GM21529 (cell line): Measurements from ENCODE around the gene KIAA1671.

ENCODE experiments used
- ATAC-seq: cut with Tn5 transposase; IDR thresholded peaks from one replicate; pipeline ENCODE4 v1.9.1; 2021; ENCODE audit not compliant: unreplicated experiment

The KIAA1671 gene

GRCh38 chr22:25032066-25032465 lies 79.5 kb downstream of the KIAA1671 start:
- ATAC-seq = no peak

DNA sequence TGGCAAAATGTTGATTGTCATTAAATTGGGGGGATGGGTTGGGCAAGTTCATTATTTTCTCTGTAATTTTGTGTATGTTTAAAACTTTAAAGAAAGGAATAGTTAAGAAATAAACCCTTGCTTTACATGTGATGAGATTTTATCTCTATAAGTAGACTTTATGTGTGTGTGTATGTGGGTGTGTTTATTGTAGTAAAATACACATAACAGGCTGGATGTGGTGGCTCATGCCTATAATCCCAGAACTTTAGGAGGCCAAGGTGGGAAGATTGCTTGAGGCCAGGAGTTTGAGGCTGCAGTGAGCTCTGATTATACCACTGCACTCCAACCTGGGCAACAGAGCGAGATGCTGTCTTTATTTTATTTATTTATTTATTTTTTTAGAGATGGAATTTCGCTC lies 83.2 kb downstream of the KIAA1671 start:
- no peak for ATAC-seq

GRCh38 chr22:25038239-25038638 lies 85.7 kb downstream of the KIAA1671 start:
- ATAC-seq = no peak

GRCh38 chr22:25038771-25039170 lies 86.3 kb downstream of the KIAA1671 start:
- ATAC-seq = no peak

DNA sequence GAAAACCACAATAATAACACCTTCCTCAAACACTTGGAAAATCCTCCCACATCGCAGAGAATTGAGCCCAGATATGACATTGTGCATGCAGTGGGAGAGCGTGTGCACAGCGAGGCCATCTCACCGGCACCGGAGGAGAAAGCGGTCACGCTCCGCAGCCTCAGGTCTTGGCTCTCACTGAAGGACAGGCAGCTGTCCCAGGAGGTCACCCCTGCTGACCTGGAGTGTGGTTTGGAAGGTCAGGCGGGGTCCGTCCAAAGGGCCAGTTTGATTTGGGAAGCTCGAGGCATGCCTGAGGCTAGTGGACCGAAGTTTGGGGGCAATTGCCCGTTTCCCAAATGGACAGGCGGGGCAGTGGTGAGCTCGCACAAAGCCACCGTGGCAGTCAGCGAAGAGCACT lies 86.7 kb downstream of the KIAA1671 start:
- no peak for ATAC-seq

GRCh38 chr22:25039754-25040153 lies 87.2 kb downstream of the KIAA1671 start:
- ATAC-seq = no peak

- no peak for ATAC-seq
Observed at GRCh38 chr22:25045159-25045558, 92.6 kb downstream of the KIAA1671 start.

- ATAC-seq = no peak
Observed at GRCh38 chr22:25048071-25048470, 95.6 kb downstream of the KIAA1671 start.

DNA sequence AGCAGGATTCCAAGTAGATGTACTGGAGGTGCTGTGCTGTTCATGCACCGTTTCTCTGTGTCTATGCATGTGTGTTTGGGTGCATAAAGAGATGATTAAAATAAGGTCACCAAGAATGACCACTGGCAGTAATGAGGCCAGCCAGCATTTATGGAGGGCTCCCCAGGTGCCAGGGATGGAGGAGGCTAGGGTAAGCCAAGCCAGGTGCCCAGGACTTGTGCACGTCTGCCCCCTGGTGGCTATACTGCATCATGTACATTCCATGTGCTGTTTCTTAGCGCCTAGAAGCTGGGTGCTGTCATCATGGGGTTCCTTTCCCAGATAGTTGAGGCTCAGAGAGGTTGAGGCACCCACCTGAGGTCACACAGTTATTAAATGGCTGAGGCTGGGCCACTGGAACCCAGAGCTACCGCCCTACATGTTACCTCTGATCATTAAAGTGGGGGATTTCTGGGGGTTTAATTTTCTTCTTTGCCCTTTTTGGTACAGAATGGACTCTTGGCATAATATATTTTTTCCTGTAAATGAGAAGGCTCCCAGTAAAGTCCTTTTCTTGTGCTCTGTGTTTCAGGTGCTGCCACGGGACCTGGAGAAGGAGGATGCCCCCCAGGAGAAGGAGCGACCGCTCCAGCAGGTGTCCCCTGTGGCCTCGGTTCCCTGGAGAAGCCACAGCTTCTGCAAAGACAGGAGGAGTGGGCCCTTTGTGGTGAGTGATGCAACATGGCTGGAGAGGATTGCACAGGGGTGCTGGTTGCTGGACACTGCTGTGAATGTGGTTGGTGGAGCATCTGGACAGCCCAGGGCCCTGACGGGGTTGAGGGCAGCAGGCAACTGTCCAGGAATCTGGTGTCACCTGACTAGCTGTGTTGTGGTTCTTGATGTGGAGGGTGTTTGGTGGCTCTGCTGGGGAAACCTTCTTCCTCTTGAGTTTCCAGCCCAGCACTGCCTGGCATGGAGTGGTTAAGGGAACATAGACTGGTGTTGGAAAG lies 96.4 kb downstream of the KIAA1671 start:
- no peak for ATAC-seq

DNA sequence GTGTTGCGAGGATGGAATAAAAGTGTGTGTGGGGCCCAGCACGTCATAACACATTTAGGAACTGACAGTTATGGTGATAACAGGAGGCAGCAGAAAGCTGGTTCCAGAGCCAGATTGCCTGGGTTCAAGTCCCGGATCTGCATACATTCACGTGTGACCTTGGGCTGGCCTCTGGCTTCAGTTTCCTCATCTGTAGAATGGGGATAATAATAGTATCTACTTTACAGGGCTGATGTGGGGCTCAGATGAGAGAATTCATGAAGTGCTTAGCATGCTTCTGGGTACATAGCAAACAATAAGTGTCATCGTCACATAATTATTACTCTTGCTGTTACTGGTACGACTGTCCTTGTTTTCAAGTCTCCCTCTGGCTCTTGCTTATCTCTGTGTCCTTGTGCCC lies 97.3 kb downstream of the KIAA1671 start:
- ATAC-seq = no peak

- ATAC-seq = no peak
Observed at GRCh38 chr22:25050566-25050965, 98.0 kb downstream of the KIAA1671 start.

GRCh38 chr22:25051073-25051472 lies 98.6 kb downstream of the KIAA1671 start:
- ATAC-seq = no peak

DNA sequence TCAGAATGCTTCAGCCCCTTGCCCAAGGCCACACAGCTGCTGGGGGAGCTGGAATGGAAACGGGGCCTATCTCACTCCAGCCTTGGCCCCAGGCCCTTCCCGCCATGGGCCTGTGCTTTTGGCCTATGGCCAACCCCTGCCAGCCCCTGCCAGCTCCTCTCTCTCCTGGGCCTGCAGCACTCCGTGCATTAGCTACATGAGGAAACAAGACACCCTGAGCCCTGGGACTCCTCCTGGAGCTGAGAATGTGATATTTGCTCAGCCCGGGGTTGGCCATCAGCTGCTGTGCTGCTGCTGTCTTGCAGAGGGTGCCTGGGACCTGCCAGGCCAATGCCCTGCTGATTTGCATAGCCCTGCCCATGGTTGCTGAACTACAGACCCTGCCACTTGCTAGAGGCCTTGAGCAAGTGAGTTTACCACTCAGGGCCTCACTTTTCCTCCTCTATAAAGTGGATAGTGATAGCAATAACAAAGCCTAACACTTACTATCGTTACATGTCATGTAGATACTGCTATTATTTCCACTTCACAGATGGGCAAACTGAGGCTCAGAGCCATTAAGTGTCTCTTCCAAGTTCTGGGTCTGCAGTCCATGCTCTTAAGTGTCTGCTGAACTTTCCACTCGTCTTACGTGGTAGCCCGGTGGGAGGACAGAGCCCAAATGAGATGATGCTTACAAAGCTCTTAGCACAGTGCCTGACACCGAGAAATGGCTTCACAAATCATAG lies 99.6 kb downstream of the KIAA1671 start:
- no peak for ATAC-seq

- no peak for ATAC-seq
Observed at GRCh38 chr22:25053153-25053805, 100.8 kb downstream of the KIAA1671 start.

- ATAC-seq = no peak
Observed at GRCh38 chr22:25054943-25055511, 102.5 kb downstream of the KIAA1671 start.

GRCh38 chr22:25057013-25057881 lies 104.7 kb downstream of the KIAA1671 start:
- ATAC-seq = no peak

GRCh38 chr22:25059438-25059837 lies 106.9 kb downstream of the KIAA1671 start:
- ATAC-seq = no peak

DNA sequence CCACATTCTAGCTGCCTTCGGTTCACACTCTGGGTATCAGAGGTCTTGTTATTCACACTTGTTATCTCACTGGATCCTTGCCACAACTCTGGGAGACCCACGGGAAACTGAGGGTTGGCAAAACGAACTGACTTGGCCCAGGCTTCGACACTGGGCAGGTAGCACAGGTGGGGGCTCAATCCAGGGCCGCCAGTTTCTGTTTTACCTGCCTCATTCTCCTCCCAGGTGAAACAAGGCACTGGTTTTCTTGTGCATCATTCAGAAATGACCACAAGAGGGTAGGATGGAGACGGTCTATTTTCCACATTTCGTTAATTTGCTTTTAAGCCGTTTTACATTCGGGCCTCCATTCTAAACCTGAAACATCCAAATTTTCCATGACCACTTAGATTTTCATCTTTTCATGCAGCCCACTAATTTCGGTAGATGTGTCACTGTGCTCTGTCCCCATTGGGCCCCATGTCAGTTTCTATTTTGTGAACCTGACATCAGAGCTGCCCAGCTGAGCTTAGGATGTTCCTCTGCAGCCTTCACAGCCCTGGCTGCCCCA lies 108.1 kb downstream of the KIAA1671 start:
- ATAC-seq = no peak

GRCh38 chr22:25061134-25061533 lies 108.6 kb downstream of the KIAA1671 start:
- no peak for ATAC-seq
